Neural progenitor cell (in vitro differentiated cells): ENCODE results near the gene HIC1.

Experiments
- EZH2 ChIP-seq: fragments of 200-600 bp; sonication (generic); IDR thresholded peaks from 2 replicates; pipeline ENCODE4 v1.6.1; 2017; ENCODE audit warnings: antibody characterized with exemption, mild to moderate bottlenecking, moderate library complexity
- EZH2phosphoT487 ChIP-seq: fragments of 200-600 bp; sonication (generic); IDR thresholded peaks from 2 replicates; pipeline ENCODE4 v1.6.1; 2017; ENCODE audit warnings: antibody characterized with exemption
- TF ChIP-seq, protein P1 (sequence below): fragments of 200-600 bp; sonication (generic); IDR thresholded peaks from 2 replicates; pipeline ENCODE4 v1.5.1; 2017; ENCODE audit warnings: antibody characterized with exemption, mild to moderate bottlenecking

DNA sequence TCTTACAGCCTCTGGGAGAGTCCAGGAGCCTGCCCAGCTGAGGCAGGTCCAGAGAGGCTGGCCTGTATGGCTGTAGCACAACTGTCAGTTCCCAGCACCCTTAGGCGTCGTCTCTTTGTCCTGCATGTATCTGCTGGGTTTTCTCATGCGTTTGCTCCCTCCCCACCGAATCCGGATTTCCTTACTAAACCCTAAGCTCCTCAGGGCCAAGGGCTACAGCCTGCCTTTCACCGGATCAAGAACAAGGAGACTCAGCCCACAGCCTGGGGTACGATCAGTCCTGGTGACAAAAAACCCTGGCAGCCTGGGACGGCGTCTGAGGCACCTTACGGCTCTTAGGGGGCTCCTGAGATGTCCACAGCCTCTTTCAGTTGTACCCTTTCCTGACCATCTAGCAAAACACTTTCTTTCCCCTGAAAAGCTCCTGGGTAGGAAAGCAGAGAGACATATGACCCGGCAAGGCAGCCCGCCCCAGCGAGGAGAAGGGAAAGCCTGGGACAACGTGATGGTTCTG lies 12.2 kb downstream of the HIC1 start:
- TF ChIP-seq, protein P1, sequence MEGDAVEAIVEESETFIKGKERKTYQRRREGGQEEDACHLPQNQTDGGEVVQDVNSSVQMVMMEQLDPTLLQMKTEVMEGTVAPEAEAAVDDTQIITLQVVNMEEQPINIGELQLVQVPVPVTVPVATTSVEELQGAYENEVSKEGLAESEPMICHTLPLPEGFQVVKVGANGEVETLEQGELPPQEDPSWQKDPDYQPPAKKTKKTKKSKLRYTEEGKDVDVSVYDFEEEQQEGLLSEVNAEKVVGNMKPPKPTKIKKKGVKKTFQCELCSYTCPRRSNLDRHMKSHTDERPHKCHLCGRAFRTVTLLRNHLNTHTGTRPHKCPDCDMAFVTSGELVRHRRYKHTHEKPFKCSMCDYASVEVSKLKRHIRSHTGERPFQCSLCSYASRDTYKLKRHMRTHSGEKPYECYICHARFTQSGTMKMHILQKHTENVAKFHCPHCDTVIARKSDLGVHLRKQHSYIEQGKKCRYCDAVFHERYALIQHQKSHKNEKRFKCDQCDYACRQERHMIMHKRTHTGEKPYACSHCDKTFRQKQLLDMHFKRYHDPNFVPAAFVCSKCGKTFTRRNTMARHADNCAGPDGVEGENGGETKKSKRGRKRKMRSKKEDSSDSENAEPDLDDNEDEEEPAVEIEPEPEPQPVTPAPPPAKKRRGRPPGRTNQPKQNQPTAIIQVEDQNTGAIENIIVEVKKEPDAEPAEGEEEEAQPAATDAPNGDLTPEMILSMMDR, result no peak
- TF ChIP-seq EZH2phosphoT487 (no peak), EZH2 (no peak)
